Lower leg skin (tissue), 3 donors: ENCODE results near the gene FAS.

Source experiments
- CTCF ChIP-seq, 3 donors: fragments of 450-650 bp; IDR thresholded peaks; one replicate each; pipeline ENCODE4 v1.5.1; 2016; ENCODE audit warnings: antibody characterized with exemption in 3 of 3, mild to moderate bottlenecking in 3 of 3, moderate library complexity in 2 of 3
- POLR2A ChIP-seq, 2 donors: fragments of 450-650 bp; IDR thresholded peaks; one replicate each; pipeline ENCODE4 v1.6.1; 2016 to 2017; ENCODE audit warnings: antibody characterized with exemption in 2 of 2, mild to moderate bottlenecking in 1 of 2, moderate library complexity in 1 of 2

- TF ChIP-seq CTCF (IDR thresholded peaks at IDR 0.05) = no peak
- no peak for TF ChIP-seq POLR2A (IDR thresholded peaks at IDR 0.05)
These were observed 36.9 kb upstream of the FAS start for GRCh38 chr10:88953662-88954061.
